ENCODE data around the gene PUS1.

- TF ChIP-seq CTCF (IDR thresholded peaks at IDR 0.05; ENCODE audit: low read depth, low read length, poor library complexity, severe bottlenecking) (no peak), EZH2phosphoT487 (IDR thresholded peaks at IDR 0.05; ENCODE audit: borderline replicate concordance, low read length) (no peak)
These were observed 9.0 kb downstream of the PUS1 start for GRCh38 chr12:131938082-131938481.

Data from DOHH2 (cell line).